GM18502 (cell line): ENCODE results near the gene KCTD20.
"Not testable (repeated sequence)": the region's sequence is repeated elsewhere in the genome, so short reads cannot be mapped to it uniquely, and the experiment has no call there.

Experiments
- ATAC-seq: cut with Tn5 transposase; IDR thresholded peaks from one replicate; pipeline ENCODE4 v1.9.1; 2021; ENCODE audit warnings: mild to moderate bottlenecking; ENCODE audit not compliant: unreplicated experiment, poor library complexity

The KCTD20 gene

GRCh38 chr6:36442671-36443470, at the start of gene KCTD20, which contains the start of gene PXT1:
Gene KCTD20 (plus strand): TSS chr6:36443000. CDS start chr6:36470098, 27,098 bp downstream.
Gene PXT1 (minus strand): TSS chr6:36442854. CDS start chr6:36426082, 16,772 bp downstream.
- peak; percentile 70 for ATAC-seq

GRCh38 chr6:36399970-36400369, 42.8 kb upstream of the KCTD20 start:
- ATAC-seq, result no peak

GRCh38 chr6:36402481-36402880, 40.3 kb upstream of the KCTD20 start:
- ATAC-seq, result no peak

- no peak for ATAC-seq
Measured at GRCh38 chr6:36404164-36404563, 38.6 kb upstream of the KCTD20 start.

- not testable (repeated sequence) for ATAC-seq
Measured at GRCh38 chr6:36409718-36410117, 33.1 kb upstream of the KCTD20 start.

GRCh38 chr6:36413489-36414480, 29.0 kb upstream of the KCTD20 start:
- ATAC-seq, result no peak

- no peak for ATAC-seq
Measured at GRCh38 chr6:36414481-36414880, 28.3 kb upstream of the KCTD20 start.

- ATAC-seq, result no peak
Measured at GRCh38 chr6:36418558-36418957, 24.2 kb upstream of the KCTD20 start.

- no peak for ATAC-seq
Measured at GRCh38 chr6:36419310-36419709, 23.5 kb upstream of the KCTD20 start.

GRCh38 chr6:36422714-36423100, 20.1 kb upstream of the KCTD20 start:
- ATAC-seq, result no peak

GRCh38 chr6:36423101-36423824, 19.5 kb upstream of the KCTD20 start:
- peak; percentile 95 for ATAC-seq

GRCh38 chr6:36426622-36427021, 16.2 kb upstream of the KCTD20 start:
- ATAC-seq, result no peak

- ATAC-seq, result no peak
Measured at GRCh38 chr6:36428911-36429310, 13.9 kb upstream of the KCTD20 start.

GRCh38 chr6:36430351-36430750, 12.4 kb upstream of the KCTD20 start:
- ATAC-seq, result no peak

- ATAC-seq, result no peak
Measured at GRCh38 chr6:36431197-36431596, 11.6 kb upstream of the KCTD20 start.

GRCh38 chr6:36432151-36432671, 10.6 kb upstream of the KCTD20 start:
- ATAC-seq, result no peak

- no peak for ATAC-seq
Measured at GRCh38 chr6:36436466-36436865, 6.3 kb upstream of the KCTD20 start.

GRCh38 chr6:36441307-36441894, 1.4 kb upstream of the KCTD20 start:
- peak; percentile 76 for ATAC-seq

- ATAC-seq, result no peak
Measured at GRCh38 chr6:36442103-36442670, 613 bp upstream of the KCTD20 start.
